GM18526 (cell line): ENCODE measurements around the gene MYOM3.

Experiments used
- POLR2A ChIP-seq: IDR thresholded peaks from 3 replicates; pipeline ENCODE4 v1.6.1; 2011; ENCODE audit not compliant: insufficient read length; ENCODE audit errors: extremely low read depth

The MYOM3 gene

DNA sequence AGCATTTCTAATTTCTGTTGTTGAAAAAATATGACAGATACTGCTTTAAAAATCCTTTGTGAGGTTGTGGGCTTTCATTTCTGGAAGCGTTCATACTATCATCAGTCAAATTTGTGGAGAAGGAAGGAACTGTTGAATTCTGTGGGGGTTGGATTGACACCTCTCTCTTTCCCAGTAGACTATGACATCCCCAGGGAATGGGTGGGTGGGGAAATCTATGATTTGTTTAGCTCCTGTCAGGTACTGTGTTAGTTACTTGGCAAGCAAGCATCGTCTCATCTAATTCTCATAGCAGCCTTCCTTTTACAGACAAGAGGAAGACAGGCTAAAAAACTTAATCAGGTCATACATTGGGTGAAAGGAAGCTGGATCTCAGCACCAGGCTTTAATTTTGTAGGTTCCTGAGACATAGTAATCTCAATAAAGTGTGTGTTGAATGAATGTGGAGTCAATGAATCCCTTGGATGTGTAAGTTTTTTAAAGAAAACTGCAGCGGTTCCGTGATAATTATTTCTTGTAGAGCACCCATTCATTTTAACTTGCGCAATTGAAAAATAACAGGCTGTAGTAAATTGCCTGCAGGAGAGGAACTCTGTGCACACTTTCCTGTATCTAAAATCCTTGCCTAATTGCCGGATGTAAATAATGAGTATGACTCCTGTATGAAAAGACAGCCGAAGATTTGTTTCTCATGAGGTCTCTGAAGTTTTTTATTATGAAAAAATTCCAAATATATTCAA, 60.6 kb downstream of the MYOM3 start:
- TF ChIP-seq POLR2A: no peak

DNA sequence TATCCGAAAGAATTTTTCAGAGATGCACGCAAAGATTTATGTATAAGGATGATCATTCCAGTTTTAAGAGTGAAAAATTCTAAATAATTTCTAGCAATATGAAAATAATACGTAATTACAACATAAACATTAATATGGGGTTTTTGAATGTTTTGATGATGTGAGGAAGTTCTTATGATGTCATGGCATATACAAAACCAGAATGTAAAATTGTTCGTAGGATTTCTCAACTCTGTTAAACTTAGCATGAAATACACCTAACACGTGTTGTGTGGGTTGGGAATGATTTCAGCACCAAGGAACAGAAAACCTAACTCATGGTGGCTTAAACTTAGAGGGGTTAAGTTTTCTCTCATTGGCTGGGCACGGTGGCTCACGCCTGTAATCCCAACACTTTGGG, 62.2 kb downstream of the MYOM3 start:
- no peak for TF ChIP-seq POLR2A

DNA sequence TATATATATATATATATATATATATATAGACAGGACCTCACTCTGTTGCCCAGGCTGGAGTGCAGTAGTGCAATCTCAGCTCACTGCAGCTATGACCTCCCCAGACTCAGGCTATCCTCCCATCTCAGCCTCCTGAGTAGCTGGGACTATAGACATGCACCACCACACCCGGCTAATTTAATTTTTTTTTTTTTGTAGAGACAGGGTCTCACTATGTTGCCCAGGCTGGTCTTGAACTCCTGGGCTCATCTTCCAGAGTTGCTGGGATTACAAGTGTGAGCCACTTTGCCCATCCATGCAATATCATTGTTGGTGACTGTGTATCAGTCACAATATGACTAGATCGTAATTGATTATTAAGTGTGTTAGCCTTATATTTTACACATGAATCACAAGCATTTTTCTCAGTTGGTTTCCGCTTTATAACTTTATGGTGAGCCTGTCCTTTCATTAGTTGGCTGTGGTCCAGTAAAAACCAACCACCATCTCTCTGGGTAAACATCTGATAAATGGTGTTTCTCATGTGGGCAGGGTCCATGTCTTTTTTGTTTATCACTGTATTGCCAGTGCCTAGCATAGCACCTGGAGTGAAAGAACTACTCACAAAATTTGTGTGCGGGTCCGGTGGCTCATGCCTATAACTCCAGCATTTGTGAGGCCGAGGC, 63.6 kb downstream of the MYOM3 start:
- no peak for TF ChIP-seq POLR2A

DNA sequence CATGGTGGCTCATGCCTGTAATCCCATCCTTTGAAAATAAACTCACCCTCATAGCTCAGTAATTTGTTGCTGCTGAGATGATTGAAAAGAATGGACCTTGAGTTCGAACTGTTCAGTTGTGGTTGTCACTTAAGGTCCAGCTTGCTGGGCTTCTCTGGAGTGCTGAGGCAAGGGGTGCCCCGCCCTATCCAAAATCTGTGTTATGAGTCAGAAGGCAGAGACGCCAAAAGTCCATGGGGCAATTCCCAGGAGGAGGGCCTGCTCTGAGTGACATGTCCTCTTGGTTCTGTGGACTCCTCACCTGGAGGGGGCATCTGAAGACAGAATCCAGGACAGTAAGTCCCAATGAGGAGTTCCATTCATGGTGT, 64.8 kb downstream of the MYOM3 start:
- no peak for TF ChIP-seq POLR2A

DNA sequence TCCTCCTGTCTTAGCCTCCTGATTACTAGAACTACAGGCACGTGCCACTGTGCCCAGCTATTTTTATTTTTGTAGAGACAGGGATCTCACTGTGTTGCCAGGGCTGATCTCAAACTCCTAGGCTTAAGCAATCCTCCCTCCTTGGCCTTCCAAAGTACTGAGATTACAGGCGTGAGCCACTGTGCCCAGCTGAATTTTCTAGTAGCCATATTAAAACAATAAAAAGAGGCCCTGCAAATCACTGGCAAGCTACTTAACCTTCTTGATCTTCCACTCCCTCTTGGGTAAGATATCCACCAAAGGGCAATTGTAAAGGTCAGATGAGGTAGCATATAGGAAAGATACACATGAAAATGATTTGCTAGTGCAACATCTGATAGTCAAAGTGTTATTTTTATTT, 66.2 kb downstream of the MYOM3 start:
- TF ChIP-seq POLR2A: no peak

DNA sequence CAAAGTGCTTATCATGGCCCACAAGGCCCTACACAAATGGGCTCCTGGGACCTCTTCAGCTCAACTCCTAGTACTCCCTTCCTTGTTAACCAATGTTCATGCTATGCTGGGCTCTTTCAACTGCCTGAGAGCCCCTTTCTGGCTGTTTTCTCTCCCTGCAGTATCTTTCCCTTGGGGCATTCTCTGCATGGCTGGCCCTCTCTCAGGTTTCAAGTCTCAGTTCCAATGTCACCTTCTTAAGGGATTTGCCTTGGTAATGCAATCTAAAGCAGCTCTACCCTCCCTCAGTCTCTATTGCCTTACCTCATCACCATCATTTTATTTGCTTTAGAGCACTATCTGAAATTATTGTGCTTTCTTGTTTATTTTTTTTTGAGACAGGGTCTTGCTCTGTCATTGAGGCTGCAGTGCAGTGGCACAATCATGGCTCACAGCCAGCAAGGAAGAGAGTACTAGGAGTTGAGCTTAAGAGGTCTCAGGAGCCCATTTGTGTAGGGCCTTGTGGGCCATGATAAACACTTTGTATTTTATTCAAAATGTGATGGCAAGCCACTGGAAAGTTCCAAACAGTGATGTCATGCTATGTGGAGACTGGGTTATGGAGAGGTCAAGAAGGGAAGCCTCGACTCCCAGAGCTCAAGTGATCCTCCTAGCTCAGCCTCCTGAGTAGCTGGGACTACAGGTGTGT, 68.4 kb downstream of the MYOM3 start:
- TF ChIP-seq POLR2A: no peak

DNA sequence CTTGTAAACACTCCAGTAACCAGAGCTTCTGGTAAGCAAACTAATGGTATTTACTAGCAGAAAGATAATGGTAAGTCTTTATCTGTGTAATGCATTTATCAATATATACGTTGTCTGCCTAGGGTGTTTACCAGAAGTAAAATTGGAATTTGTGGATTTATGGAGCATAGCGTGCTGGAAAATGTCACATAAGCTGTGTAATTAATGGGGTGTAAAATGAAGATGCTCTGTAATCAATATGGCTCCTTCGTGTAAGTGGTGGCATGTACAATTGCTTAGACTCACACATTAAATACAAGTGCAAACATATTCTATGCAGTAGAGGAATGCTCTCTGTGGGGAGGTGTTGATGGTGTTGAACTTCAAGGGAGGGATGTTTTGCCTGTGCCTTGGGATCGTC, 69.6 kb downstream of the MYOM3 start:
- TF ChIP-seq POLR2A: no peak

DNA sequence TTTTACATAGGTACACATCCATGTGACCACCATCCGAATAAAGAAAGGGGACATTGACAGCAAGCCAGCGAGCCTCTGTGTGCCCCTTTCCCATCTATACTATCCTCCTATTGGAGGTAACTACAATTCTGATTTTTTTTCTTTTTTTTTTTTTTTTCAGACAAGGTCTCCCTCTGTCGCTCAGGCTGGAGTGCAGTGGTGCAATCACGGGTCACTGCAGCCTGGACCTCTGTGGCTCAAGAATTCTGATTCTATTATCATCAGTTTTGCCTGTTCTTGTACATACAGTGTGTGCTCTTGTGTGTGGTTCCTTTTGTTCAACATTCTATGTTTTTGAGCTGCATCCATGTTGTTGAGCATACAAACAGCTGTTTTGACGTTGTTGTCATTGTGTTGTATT, 75.8 kb downstream of the MYOM3 start:
- TF ChIP-seq POLR2A: no peak

DNA sequence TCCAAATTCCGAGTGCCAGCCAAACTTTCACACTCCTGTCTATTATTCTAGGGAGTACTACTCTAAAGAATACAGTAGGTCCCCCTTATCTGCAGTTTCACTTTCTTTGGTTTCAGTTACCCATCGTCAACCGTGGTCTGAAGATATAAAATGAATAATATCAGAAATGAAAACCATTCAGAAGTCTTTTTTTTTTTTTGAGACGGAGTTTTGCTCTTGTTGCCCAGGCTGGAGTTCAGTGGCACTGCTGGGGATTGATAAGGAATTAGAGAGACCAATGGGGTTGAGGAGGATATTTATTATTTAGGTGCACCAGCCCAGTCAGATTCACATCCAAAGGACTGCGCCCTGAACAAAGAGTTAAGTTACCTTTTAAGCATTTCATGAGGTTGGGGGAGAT, 79.0 kb downstream of the MYOM3 start:
- no peak for TF ChIP-seq POLR2A

DNA sequence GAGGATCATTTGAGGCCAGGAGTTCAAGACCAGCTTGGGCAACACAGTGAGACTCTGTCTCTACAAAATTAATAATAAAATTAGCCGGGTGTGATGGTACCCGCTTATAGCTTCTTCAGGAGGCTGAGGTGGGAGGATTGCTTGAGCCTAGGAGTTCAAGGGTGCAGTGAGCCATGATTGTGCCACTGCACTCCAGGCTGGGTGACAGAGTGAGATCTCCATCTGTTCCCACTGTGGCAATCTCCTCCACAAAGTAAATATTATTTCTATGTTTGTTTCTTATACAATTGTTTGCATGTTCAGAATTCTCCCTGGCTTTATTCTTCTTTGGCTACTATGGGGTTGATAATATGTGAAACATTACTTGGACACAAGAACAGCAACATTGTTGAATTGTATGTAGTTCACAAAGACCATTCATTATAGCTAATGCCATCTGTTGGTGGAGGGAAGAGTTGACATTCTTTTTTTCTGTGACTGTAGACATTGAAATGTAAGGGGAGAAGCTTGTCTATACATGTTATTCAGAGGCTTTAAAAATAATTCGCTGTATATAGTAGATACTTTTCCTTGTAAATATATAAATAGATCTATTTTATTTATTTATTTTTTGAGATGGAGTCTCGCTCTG, 84.0 kb downstream of the MYOM3 start:
- TF ChIP-seq POLR2A: no peak

DNA sequence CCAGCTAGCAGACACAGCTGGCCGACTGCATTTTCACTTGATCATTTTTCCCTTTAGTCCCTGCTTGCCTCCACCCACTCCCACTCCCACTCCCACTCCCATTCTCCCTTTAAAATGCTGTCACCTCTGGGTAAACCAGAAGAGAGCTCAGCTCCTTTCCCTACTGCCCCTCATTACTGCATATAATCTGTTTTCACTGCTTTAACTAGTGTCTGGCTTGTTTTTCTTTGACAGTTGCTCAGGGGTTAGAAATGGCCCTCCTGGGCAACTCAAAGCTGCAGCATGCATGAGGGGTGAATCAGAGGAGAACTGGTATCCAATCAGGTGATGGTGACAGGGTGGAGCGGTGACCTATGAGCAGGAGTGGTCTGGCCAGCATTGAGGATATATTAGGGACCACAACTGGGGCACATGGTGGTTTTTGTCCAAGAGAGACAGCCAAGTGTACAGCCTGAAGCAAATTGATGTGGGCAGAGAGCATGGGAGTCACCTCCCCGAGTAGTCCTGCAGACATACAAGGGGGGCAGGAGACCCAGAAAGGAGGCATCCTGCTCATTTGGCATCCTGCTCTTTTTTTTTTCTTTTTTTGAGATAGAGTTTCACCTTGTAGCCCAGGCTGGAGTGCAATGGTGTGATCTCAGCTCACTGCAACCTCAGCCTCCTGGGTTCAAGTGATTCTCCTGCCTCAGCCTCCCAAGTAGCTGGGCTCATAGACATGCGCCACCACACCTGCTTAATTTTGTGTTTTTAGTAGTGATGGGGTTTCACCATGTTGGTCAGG, 89.2 kb downstream of the MYOM3 start:
- no peak for TF ChIP-seq POLR2A

DNA sequence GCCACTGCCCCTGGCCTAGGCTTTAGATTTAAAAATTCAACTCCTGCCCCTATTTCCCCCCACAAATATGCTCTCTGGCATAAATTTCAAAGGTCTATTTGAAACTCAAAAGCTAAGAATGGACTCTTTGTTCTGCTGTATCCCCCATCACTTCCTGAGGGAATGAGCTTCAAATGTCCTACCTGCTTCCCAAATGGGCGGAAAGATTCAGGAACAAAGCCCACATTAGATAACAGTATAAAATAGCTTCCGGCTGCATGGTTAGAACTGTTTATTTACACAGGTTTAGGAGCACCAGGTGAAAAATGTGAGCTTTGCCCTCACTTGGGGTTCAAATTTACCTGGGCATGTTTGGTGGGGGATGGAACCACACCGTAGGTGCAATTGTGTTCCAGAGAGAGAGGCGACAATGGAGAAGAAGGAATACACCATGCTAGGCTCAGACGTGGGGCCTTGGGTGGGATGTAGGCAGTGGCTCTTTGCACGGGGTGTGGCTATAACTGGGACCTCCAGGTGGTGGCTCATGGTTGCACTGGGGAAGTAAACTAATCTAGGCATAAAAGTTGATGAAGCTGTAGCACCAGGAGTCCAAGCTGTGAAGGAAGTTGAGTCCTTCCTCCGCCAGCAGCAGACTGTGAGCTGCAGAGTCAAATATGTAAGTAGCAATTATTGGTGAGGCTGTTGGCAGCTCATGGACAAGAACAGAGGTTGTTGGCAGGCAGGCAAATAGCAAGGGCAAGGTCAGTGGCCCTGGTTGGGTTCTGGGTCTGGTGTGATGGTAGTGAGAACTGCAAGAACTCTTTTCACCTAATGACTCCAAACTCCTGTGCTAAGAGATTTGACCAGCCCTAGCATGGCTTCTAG, 90.3 kb downstream of the MYOM3 start:
- TF ChIP-seq POLR2A: no peak

DNA sequence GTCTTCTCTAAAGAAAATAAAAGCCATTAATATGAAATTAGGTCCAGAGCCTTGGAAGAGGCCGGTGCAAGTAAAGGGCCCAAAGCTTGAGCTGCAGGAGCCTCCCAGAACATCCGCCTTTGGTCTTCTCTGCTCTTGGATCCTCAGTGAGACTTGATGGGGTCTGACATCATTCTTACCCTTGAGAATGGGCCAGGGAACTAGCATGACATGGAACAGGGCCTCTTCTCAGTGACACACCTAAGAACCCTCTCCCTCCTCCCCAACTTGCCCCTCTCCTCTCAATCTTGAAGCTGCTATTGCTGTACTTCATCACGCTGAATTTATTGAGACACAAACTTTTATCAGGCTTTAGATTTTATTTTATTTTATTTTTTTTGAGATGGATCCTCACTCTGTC, 91.5 kb downstream of the MYOM3 start:
- TF ChIP-seq POLR2A: no peak

DNA sequence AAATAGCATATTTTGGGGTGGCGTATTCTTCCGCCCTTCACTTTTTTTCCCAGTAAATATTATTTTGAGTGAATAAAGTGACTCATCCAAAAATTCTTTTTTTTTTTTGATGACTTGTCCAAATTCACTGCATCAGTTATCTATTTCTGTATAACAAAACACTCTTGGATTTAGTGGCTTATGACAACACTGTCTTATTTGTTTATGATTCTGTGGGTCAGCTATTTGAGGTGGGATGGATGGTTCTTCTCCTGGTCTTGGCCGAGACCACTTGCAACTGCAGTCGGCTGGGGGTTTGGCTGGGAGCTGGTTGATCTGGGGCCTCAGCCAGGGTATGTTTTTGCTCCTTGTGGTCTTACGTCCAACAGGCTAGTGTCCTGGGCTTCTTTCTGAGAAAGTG, 91.9 kb downstream of the MYOM3 start:
- no peak for TF ChIP-seq POLR2A
